HCT116 (cell line): ENCODE measurements around the gene STRN3. TPM values are rescaled to one million over a fixed set of nuclear protein-coding genes. Genes with fewer than 3 reads are reported as not detected.

Experiments
- ATAC-seq: fragments of 200-7000 bp; cut with Tn5 transposase; 2 replicates; pipeline ENCODE4 v1.9.1; 2020; ENCODE audit warnings: mild to moderate bottlenecking, moderate library complexity
- BruUV-seq: library from RNA; stranded (reverse); fragments of 400-500 nt; replicated peaks from 2 replicates; lab custom pipeline; 2021; lab: Mats Ljungman, UMichigan
- CTCF ChIA-PET: fragments of 300-600 bp; sonication (Branson Sonifier 250); formaldehyde crosslinking; loops from one replicate; lab custom pipeline; 2021; ENCODE audit warnings: antibody characterized with exemption; lab: Charles Lee
- POLR2A ChIA-PET: fragments of 300-600, 350-600 bp; sonication (Branson Sonifier 250); formaldehyde crosslinking; loops from one replicate; lab custom pipeline; 2021; ENCODE audit warnings: antibody characterized with exemption; lab: Charles Lee
- RAD21 ChIA-PET, 2 experiments: fragments of 300-600 bp; sonication (Branson Sonifier 250); formaldehyde crosslinking; loops; one replicate each; lab custom pipeline; 2023; ENCODE audit warnings: low total read pairs in 2 of 2; ENCODE audit not compliant: uncharacterized antibody in 2 of 2, unreplicated experiment in 2 of 2, low non-redundant PET in 1 of 2; lab: Charles Lee
- DNase-seq: peaks from one replicate; pipeline ENCODE4 v3.0.0-alpha.2; 2010; ENCODE audit warnings: low read depth, low spot score
- H2AFZ ChIP-seq: fragments of 200-600 bp; shearing (Covaris generic), sonication (generic); 2 replicates; pipeline ENCODE4 v1.6.1; 2017; ENCODE audit warnings: low read depth, mixed run types, mixed read lengths, antibody characterized with exemption, low read length; ENCODE audit not compliant: poor library complexity, severe bottlenecking
- H3K27ac ChIP-seq: 2 replicates; pipeline ENCODE4 v1.5.1; 2012; ENCODE audit warnings: low read depth, low read length
- H3K27me3 ChIP-seq: fragments of 200-600 bp; sonication (generic); 2 replicates; pipeline ENCODE4 v1.6.1; 2016; ENCODE audit warnings: mixed run types, low read length, mixed read lengths; ENCODE audit not compliant: insufficient read depth
- H3K36me3 ChIP-seq, 2 experiments: fragments of 200-500 bp in 1 of 2; fragments of 200-600 bp in 1 of 2; sonication (Bioruptor generic) in 1 of 2; sonication (generic) in 1 of 2; 2 replicates each; pipeline versions ENCODE4 v1.5.1 to v1.6.1; 2014 to 2016; ENCODE audit warnings: low read length in 2 of 2, inconsistent platforms in 1 of 2, mixed read lengths in 1 of 2, mixed run types in 1 of 2; ENCODE audit not compliant: insufficient read depth in 2 of 2, control insufficient read depth in 1 of 2
- H3K4me1 ChIP-seq, 2 experiments: fragments of 200-600 bp in 1 of 2; sonication (generic) in 1 of 2; 2 replicates each; pipeline versions ENCODE4 v1.5.1 to v1.6.1; 2012 to 2017; ENCODE audit warnings: low read length in 2 of 2, inconsistent platforms in 1 of 2, mild to moderate bottlenecking in 1 of 2, mixed read lengths in 1 of 2, mixed run types in 1 of 2, moderate library complexity in 1 of 2; ENCODE audit not compliant: insufficient read depth in 2 of 2, control insufficient read depth in 1 of 2
- H3K4me2 ChIP-seq: fragments of 200-600 bp; sonication (generic); 2 replicates; pipeline ENCODE4 v1.6.1; 2017; ENCODE audit warnings: mixed run types, low read length, mixed read lengths
- H3K4me3 ChIP-seq, 2 experiments: fragments of 200-600 bp in 1 of 2; sonication (generic) in 1 of 2; replicated peaks in 1 of 2; 2 replicates each; pipeline ENCODE4 v1.5.1; 2011 to 2016; ENCODE audit warnings: low read length in 2 of 2, control low read depth in 1 of 2, low read depth in 1 of 2, mild to moderate bottlenecking in 1 of 2, mixed read lengths in 1 of 2, mixed run types in 1 of 2
- H3K79me2 ChIP-seq: fragments of 200-600 bp; sonication (generic); 2 replicates; pipeline ENCODE4 v1.6.1; 2017; ENCODE audit warnings: mild to moderate bottlenecking, mixed run types, low read length, moderate library complexity, mixed read lengths; ENCODE audit not compliant: insufficient read depth
- H3K9ac ChIP-seq: fragments of 200-600 bp; sonication (generic); 2 replicates; pipeline ENCODE4 v1.6.1; 2016; ENCODE audit warnings: low read length, mixed read lengths
- H3K9me2 ChIP-seq: fragments of 200-600 bp; sonication (generic), shearing (Covaris generic); 2 replicates; pipeline ENCODE4 v1.6.1; 2017; ENCODE audit warnings: mixed run types, mild to moderate bottlenecking, moderate library complexity; ENCODE audit not compliant: insufficient read depth
- H3K9me3 ChIP-seq, 2 experiments: fragments of 200-500 bp in 1 of 2; fragments of 200-600 bp in 1 of 2; sonication (Bioruptor generic) in 1 of 2; sonication (generic) in 1 of 2; 2 replicates each; pipeline ENCODE4 v1.6.1; 2014 to 2017; ENCODE audit warnings: low read length in 2 of 2, mixed read lengths in 2 of 2, inconsistent platforms in 1 of 2, low read depth in 1 of 2, mild to moderate bottlenecking in 1 of 2, mixed run types in 1 of 2, moderate library complexity in 1 of 2; ENCODE audit not compliant: control insufficient read depth in 1 of 2, insufficient read depth in 1 of 2
- H4K20me1 ChIP-seq: fragments of 200-600 bp; sonication (generic), shearing (Covaris generic); 2 replicates; pipeline ENCODE4 v1.6.1; 2017; ENCODE audit warnings: mixed run types, mild to moderate bottlenecking, moderate library complexity; ENCODE audit not compliant: insufficient read depth
- ATF3 ChIP-seq: IDR thresholded peaks from 2 replicates; pipeline ENCODE4 v1.6.1; 2012
- CBX3 ChIP-seq: IDR thresholded peaks from 2 replicates; pipeline ENCODE4 v1.6.1; 2012; ENCODE audit warnings: low read depth
- CEBPB ChIP-seq: IDR thresholded peaks from 2 replicates; pipeline ENCODE4 v1.6.1; 2012; ENCODE audit warnings: low read depth
- CTCF ChIP-seq, 3 experiments: fragments of 200-600 bp in 1 of 3; sonication (generic) in 1 of 3; IDR thresholded peaks in 2 of 3; conservative IDR thresholded peaks in 1 of 3; 2 replicates each; pipeline ENCODE4 v1.5.1; 2012 to 2017; ENCODE audit warnings: low read depth in 2 of 3, low read length in 2 of 3, antibody characterized with exemption in 1 of 3, borderline replicate concordance in 1 of 3, control low read depth in 1 of 3, mild to moderate bottlenecking in 1 of 3, mixed read lengths in 1 of 3, mixed run types in 1 of 3, moderate library complexity in 1 of 3; ENCODE audit not compliant: insufficient read depth in 1 of 3
- ELF1 ChIP-seq: IDR thresholded peaks from 2 replicates; pipeline ENCODE4 v1.6.1; 2012; ENCODE audit warnings: low read depth, borderline replicate concordance
- EZH2 ChIP-seq: fragments of 200-600 bp; sonication (generic); IDR thresholded peaks from 2 replicates; pipeline ENCODE4 v1.6.1; 2017; ENCODE audit warnings: antibody characterized with exemption, mixed run types
- EZH2phosphoT487 ChIP-seq: fragments of 200-600 bp; IDR thresholded peaks from 2 replicates; pipeline ENCODE4 v1.6.1; 2018; ENCODE audit warnings: antibody characterized with exemption, borderline replicate concordance
- FOSL1 ChIP-seq: IDR thresholded peaks from 2 replicates; pipeline ENCODE4 v1.6.1; 2012; ENCODE audit warnings: low read depth
- JUND ChIP-seq: IDR thresholded peaks from 2 replicates; pipeline ENCODE4 v1.6.1; 2012
- MAX ChIP-seq: IDR thresholded peaks from 2 replicates; pipeline ENCODE4 v1.6.1; 2012
- POLR2A ChIP-seq: IDR thresholded peaks from 2 replicates; pipeline ENCODE4 v1.7.0; 2011; ENCODE audit warnings: borderline replicate concordance; ENCODE audit not compliant: insufficient read depth, insufficient read length; ENCODE audit errors: extremely low read depth
- POLR2AphosphoS5 ChIP-seq: IDR thresholded peaks from 2 replicates; pipeline ENCODE4 v1.6.1; 2011; ENCODE audit warnings: mild to moderate bottlenecking, low read depth, low read length, moderate library complexity
- SIN3A ChIP-seq: IDR thresholded peaks from 2 replicates; pipeline ENCODE4 v1.6.1; 2012; ENCODE audit warnings: low read depth
- SP1 ChIP-seq: IDR thresholded peaks from 2 replicates; pipeline ENCODE4 v1.6.1; 2012; ENCODE audit warnings: low read depth
- TCF7L2 ChIP-seq: IDR thresholded peaks from 2 replicates; pipeline ENCODE4 v1.7.0; 2011; ENCODE audit warnings: borderline replicate concordance, inconsistent platforms; ENCODE audit not compliant: insufficient read depth, insufficient read length; ENCODE audit errors: extremely low read depth
- YY1 ChIP-seq: IDR thresholded peaks from 2 replicates; pipeline ENCODE4 v1.6.1; 2011; ENCODE audit warnings: low read length, low read depth, moderate library complexity, mild to moderate bottlenecking; ENCODE audit not compliant: insufficient replicate concordance; ENCODE audit errors: extremely low read depth
- ZBTB33 ChIP-seq: IDR thresholded peaks from 2 replicates; pipeline ENCODE4 v1.6.1; 2011; ENCODE audit warnings: mild to moderate bottlenecking, low read length, moderate library complexity; ENCODE audit not compliant: insufficient replicate concordance; ENCODE audit errors: extremely low read depth
- ZFX ChIP-seq: fragments of 450-650 bp; IDR thresholded peaks from 2 replicates; pipeline ENCODE4 v1.6.1; 2017
- intact Hi-C: fragments of 100-400 bp; cut with micrococcal nuclease; formaldehyde crosslinking; loops from 2 replicates; pipeline ENCODE4 v1.10.0; 2022
- total RNA-seq: library from RNA; stranded (reverse); gene quantifications from one replicate; pipeline ENCODE4 v1.2.1, GENCODE V29; 2021; ENCODE audit not compliant: unreplicated experiment

STRN3 gene
- total RNA-seq, 1 experiment from 2014 or later, result 43.4 TPM

GRCh38 chr14:31010935-31011334 lies 15.2 kb downstream of the STRN3 start:
- H3K4me1 ChIP-seq, result peaks cover 3 to 5% of the 10 kb centered on the region in 2 experiments; a peak in 1 of 4 replicates
- no peaks in the 10 kb centered on the region for H3K9me2 ChIP-seq
- intact Hi-C loops, result no loop called here
- no peak for TF ChIP-seq ZFX
- no peak for TF ChIP-seq EZH2
- no peak for TF ChIP-seq TCF7L2
- no peak for TF ChIP-seq CTCF (IDR thresholded peaks at IDR 0.05 in 2 of 3, conservative IDR thresholded peaks at IDR 0.05 in 1 of 3; ENCODE audit: borderline replicate concordance in 1 of 3, insufficient read depth in 1 of 3, low read depth in 2 of 3, low read length in 2 of 3)
- TF ChIP-seq SIN3A, result no peak
- TF ChIP-seq JUND, result no peak
- no peak for TF ChIP-seq ATF3
- TF ChIP-seq POLR2AphosphoS5, result no peak
- TF ChIP-seq FOSL1, result no peak
- no peak for TF ChIP-seq SP1
- no peak for TF ChIP-seq MAX
- no peak for TF ChIP-seq CEBPB
- TF ChIP-seq YY1, result no peak
- TF ChIP-seq POLR2A, result no peak
- TF ChIP-seq CBX3, result no peak
- no peak for TF ChIP-seq EZH2phosphoT487
- no peak for TF ChIP-seq ELF1
- no peak for TF ChIP-seq ZBTB33
- ChIA-PET RAD21 (interaction anchor here in 1 of 2 experiments (0.7 kb wide), 1 partner anchor 90 kb away, joined by 3 read pairs; no protein-coding TSS in a partner anchor), CTCF (no interaction called here), POLR2A (interaction anchor here (0.9 kb wide), 1 partner anchor 16 kb away, joined by 3 read pairs; no protein-coding TSS in a partner anchor)
- H4K20me1 ChIP-seq, result peaks cover 7% of the 10 kb centered on the region; the same call in 1 of the 2 replicates
- no peak overlapping the region for H3K9ac ChIP-seq
- DNase-seq (no peak), ATAC-seq (no peak)
- no peaks in the 10 kb centered on the region for H3K9me3 ChIP-seq
- BruUV-seq, result no TSS peak
- H2AFZ ChIP-seq, result no peak overlapping the region
- H3K79me2 ChIP-seq, result peaks cover 100% of the 10 kb centered on the region
- no peak overlapping the region for H3K27ac ChIP-seq
- H3K4me2 ChIP-seq, result no peak overlapping the region
- no peaks in the 10 kb centered on the region for H3K27me3 ChIP-seq
- H3K4me3 ChIP-seq, result no peak overlapping the region
- H3K36me3 ChIP-seq, result no peaks in the 10 kb centered on the region; a peak in 2 of 4 replicates
